HG02885 (cell line): ENCODE data around the gene BAHCC1.

Source experiments
- ATAC-seq: cut with Tn5 transposase; IDR thresholded peaks from one replicate; pipeline ENCODE4 v1.9.1; 2021; ENCODE audit warnings: mild to moderate bottlenecking; ENCODE audit not compliant: unreplicated experiment, poor library complexity

BAHCC1 gene

DNA sequence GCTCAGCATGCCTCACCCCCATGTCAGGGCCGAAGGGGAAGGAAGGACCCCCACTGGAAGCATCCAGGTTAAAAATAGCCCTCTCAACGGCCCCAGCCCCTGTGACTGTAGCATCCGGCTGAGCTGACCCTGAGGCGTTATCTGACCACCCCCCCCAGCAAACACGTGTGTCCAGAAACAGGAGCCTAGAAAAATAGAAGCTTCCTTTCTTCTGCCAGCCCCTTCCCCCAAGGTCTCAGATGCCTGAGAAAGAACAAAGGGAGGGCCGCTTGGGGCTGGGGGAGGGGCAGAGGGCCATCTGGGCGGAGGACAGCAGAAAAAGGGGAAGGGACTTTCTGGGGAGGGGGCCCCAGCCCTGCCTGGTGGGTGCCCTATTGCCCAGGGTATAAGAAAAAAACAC lies 61.5 kb downstream of the BAHCC1 start:
- ATAC-seq = no peak

DNA sequence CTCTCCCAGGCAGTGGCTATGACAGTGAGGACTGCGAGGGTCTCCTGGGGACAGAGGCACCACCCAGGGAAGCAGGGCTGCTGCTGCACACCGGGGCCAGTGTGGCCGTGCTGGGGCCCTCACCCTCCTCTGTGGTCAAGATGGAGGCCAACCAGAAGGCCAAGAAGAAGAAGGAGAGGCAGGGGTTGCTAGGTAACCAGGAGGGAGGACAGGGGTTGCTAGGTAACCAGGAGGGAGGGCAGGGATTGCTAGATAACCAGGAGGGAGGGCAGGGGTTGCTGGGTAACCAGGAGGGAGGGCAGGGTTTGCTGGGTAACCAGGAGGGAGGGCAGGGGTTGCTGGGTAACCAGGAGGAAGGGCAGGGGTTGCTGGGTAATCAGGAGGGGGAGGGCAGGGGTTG lies 62.1 kb downstream of the BAHCC1 start:
- ATAC-seq = no peak

DNA sequence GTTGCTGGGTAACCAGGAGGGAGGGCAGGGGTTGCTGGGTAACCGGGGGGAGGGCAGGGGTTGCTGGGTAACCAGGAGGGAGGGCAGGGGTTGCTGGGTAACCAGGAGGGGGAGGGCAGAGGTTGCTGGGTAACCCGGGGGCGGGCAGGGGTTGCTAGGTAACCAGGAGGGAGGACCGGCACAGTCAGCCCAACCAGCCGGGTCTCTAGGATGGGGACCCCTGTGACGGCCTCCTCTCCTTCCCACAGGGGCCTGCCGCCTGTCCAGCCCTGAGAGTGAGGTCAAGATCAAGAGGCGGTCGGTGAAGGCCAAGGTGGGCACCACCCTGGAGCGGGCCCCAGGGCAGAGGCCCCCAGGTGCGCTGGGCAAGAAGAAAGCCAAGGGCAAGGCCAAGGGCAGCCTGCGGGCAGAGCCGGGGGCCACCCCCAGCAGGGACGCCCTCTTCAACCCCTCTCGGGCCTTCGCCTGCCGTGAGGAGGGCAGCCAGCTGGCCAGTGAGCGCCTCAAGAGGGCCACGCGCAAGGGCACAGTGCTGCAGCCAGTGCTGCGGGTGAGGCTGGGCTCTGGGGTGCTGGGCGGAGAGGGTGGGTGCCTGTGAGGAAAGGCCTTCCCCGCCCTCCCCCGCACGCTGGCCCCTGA lies 62.8 kb downstream of the BAHCC1 start:
- ATAC-seq = no peak

DNA sequence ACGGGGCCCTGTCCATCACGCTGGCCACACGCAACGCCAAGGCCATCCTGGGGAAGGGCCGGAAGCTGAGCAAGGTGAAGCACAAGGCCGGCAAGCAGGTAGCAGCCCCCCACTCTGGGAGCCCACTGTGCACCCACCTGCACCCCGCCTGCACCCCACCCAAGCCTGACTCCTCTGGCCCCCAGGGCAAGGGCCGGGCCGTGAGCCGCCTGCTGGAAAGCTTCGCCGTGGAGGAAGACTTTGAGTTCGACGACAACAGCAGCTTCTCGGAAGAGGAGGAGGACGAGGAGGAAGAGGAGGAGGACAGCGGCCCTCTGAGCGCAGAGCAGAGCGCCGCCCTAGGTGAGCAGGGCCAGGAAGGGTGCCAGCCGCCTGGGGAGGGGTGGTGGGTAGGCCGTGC lies 63.4 kb downstream of the BAHCC1 start:
- ATAC-seq = no peak

DNA sequence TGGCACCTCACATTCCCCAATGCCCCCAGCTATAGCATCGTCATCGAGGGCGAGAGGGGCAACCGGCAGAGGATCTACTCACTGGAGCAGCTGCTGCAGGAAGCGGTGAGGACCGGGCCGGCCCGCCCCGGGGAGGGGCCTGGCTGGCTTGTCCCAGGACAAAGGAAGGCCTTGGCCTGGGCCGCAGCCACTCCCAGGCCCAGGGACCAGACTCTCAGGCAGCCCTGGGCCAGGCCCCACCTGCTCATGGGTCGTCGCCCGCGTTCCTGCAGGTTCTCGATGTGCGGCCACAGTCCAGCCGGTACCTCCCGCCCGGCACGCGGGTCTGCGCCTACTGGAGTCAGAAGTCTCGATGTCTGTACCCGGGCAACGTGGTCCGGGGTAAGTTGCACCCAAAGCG lies 64.0 kb downstream of the BAHCC1 start:
- no peak for ATAC-seq

DNA sequence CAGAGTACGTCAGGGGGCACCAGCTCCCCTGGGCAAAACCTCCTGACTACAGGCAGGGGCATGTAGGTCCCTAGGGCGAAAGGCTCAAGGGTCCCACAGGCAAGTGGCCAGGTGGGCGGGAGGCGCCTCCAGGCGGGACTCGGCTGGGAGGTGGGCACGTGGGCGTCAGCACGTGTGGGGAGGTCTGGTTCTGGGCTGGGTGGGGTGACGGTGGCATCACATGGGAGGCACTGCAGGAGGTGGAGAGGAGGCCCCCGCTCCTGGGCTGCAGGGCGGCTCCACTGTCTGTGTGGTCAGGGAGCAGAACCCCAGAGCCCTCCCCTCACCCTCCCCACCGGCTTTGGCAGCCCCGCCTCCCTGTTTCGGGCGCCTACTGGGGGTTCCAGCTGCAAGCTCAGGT lies 64.6 kb downstream of the BAHCC1 start:
- no peak for ATAC-seq

DNA sequence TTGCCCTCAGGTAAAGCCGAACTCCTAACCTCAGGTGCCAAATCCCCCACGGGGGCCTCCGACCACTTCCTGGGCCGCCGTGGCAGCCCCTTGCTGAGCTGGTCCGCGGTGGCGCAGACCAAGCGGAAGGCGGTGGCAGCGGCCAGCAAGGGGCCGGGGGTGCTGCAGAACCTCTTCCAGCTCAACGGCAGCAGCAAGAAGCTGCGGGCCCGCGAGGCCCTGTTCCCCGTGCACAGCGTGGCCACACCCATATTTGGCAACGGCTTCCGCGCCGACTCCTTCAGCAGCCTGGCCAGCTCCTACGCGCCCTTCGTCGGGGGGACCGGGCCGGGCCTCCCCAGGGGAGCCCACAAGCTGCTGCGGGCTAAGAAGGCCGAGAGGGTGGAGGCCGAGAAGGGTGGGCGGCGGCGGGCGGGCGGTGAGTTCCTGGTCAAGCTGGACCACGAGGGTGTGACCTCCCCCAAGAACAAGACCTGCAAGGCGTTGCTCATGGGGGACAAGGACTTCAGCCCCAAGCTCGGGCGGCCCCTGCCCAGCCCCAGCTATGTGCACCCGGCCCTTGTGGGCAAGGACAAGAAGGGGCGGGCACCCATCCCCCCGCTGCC lies 65.7 kb downstream of the BAHCC1 start:
- ATAC-seq = no peak

DNA sequence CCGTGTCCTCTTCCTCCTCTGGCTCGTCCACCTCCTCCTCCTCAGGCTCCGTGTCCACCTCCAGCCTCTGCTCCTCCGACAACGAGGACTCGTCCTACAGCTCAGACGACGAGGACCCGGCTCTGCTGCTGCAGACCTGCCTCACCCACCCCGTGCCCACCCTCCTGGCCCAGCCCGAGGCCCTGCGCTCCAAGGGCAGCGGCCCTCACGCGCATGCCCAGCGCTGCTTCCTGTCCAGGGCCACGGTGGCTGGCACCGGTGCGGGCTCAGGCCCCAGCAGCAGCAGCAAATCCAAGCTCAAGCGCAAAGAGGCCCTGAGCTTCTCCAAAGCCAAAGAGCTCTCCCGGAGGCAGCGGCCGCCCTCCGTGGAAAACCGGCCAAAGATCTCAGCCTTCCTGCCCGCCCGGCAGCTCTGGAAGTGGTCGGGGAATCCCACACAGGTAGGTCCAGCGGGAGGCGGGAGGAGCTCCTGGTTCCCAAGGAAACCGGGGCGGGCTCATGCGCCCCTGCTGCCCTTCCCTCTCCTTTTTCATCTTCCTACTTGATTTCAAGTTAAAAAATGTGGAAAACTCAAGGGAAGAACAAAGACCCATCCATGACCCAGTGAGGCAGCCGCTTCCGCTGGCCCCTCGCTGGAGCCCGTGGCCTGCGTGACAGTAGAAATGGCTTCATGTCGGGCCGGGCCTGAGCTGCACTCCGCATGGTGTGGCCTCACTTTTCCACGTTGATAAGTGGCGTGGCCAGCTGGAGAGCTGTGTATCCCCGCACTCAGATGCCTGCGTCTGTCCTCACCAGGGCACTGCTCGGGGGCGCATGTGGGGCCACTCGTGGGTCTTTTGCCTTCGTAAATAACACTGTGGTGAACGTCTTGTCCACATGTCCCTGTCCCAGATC lies 66.6 kb downstream of the BAHCC1 start:
- no peak for ATAC-seq

DNA sequence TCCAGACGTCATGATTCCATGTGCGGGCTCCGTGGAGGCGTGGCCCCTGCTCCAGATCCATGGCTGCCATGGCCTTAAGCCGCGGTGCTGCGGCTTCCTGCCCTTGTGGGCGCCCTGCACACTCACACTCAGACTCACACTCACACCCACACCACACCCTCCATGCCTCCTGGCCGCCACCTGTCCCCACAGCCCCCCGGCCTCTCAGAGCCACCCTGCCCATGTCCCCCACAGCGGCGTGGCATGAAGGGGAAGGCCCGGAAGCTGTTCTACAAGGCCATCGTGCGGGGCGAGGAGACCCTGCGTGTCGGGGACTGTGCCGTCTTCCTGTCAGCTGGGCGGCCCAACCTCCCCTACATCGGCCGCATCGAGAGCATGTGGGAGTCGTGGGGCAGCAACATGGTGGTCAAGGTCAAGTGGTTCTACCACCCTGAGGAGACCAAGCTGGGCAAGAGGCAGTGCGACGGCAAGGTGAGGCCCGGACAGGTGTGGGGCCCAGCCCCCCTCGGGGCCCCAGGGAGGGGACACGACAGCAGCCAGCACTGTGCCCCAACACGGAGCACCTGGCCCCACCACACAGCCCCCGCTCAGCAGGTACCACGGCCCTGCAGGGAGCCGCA lies 67.4 kb downstream of the BAHCC1 start:
- no peak for ATAC-seq

DNA sequence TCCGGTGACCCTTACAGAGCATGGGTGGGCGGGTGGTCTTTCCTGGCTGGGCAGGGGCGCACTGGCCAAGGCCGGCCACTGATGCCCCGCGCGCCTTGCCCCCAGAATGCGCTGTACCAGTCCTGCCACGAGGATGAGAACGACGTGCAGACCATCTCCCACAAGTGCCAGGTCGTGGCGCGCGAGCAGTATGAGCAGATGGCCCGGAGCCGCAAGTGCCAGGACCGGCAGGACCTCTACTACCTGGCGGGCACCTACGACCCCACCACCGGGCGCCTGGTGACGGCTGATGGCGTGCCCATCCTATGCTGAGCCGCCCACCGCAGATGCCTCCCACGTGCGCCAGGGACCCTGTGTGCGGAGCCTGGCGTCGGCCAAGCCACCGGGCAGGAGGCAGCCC lies 68.2 kb downstream of the BAHCC1 start:
- ATAC-seq = no peak

DNA sequence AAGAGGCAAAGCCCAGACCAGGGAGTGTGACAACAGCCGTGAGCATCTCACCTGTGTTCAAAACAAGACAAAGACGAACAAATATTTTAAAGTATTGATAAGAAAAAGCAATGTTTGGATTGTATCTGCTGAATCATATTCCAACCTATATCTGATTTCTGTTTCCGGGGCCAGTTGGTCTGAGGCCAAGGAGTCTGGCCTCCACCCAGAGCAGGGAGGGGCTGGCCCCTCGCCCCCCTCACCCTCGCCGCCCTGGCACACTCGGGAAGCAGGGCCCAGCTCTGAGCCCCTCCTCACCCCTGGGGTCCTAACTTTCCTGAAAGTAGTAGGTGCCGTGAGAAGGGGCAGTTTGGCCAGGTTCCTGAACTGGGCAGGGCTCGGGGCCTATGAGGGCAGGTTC lies 69.3 kb downstream of the BAHCC1 start:
- ATAC-seq = no peak

DNA sequence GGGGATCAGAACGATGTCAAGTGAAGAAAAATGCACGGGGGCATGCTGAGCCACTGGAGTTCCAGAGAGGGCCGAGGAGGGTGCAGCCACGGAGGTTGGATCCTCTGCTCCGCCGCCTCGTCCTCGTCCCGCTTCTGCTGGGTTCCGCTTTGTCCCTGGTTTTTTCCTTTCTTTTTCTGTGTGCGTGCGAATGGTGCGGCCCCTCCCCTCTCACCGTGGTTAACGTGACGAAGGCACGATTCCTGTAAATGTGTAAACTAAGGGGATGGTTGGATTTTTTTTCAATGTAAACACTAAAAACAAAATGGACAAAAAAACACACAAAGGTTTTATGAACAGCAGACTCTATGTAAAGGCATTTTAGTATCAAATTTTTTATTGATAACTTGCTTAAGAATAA lies 70.7 kb downstream of the BAHCC1 start:
- no peak for ATAC-seq

DNA sequence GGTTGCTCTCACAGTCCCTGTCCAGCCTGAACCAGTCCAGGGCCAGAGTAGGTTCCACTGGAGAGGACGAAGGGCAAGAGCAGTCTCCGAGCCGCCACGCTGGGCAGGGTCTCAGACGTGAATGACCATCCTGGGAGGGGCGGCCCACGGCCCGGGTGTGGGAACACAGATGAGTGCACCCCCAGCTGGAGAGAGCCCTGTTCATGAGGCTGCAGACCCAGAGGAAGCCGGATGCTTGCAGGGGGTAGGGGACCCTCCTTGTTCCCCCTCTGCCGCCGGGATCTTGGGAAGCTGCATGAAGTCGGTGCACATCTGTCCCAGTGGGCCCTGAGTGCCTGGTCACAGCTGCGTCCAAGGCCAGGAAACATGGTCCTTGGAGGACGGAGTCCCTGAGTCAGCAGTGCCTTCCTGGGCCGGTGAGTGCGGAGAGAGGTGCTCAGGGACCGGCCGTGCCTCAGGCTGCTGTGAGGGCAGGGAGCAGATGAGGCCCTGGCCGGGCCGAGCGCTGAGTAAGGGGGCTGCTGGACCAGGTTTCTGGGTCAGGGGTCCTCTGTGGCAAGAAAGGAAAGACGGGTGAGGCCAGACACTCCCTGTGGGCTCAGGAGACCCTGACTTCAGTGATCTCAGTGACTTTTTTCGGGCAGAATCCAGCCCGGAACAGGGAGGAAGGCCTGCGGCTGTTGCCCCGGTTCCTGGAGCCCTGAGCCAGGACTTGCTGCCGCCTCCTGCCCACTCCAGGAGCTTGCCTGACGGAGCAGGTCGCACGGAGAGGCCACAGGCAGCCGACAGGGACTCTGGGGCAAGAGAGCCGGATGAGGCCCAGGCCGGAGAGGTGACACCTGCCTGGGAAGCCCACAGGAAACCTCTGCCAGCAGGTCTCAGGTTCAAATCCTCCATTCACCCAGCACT lies 71.6 kb downstream of the BAHCC1 start:
- ATAC-seq = no peak

DNA sequence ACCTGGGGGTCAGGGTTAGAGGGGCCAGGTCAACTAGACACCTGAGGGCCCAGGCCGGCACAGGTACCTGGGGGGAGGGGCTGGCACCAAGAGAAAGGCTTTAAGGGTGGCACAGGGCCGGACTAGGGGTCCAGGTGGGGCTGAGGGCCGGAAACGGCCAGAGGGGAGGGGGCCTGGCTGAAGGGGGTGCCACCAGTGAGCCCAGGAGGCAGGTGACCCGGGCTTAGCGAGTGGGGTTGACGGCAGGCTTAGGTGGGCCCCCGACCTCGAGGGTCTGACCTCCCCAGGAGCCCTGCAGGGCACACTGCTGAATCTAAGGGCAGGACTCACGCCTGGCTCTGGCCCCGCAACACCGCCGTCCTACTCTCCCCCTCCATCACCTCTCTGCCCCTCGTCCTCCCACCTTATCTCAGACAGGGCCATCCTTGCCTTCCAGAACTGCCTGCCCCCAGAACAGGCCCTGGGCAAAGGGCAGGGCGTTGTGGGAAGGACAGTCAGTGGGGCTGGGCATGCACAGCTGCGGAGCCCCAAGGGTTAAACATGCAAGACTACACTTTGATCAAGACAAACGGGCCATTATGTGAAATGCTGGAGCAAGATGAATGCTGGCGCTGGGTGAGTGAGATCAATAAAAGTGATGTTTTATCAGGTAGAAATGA lies 73.0 kb downstream of the BAHCC1 start:
- no peak for ATAC-seq

DNA sequence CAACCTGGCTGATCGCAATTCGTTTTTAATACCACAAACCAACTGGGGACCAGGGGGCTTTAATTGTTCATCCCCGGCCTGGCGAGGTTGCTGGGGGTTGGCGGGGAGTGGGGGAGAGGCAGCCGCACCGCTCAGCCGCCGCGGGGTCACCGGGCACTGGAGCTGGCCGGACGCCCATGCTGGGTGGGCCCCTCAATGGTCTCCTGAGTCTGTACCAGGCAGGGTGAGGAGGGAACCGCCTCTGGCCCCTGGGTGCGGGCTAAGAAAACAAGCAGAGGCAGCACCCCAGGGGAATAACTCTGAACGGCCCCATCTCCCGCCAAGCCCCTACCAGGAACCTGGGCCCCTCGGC lies 73.5 kb downstream of the BAHCC1 start:
- no peak for ATAC-seq

DNA sequence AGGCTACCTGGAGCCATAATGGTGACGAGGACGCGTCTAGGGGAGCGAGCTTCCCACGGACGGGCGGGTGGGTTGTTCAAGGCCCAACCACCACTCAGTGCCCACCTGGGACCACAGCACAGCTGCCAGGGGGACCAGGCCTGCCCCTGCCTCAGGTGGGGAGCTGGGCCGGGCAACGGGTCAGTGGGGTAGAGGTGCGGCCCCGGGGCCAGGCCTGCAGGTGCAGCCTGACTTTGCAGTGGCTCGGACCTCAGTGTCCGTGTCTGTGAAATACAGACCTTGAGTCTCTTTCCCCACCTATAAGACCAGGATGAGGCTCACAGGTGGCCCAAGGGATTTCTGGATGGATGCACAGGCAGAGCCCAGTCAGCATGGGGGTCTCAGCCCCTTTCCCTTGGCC lies 74.0 kb downstream of the BAHCC1 start:
- no peak for ATAC-seq

DNA sequence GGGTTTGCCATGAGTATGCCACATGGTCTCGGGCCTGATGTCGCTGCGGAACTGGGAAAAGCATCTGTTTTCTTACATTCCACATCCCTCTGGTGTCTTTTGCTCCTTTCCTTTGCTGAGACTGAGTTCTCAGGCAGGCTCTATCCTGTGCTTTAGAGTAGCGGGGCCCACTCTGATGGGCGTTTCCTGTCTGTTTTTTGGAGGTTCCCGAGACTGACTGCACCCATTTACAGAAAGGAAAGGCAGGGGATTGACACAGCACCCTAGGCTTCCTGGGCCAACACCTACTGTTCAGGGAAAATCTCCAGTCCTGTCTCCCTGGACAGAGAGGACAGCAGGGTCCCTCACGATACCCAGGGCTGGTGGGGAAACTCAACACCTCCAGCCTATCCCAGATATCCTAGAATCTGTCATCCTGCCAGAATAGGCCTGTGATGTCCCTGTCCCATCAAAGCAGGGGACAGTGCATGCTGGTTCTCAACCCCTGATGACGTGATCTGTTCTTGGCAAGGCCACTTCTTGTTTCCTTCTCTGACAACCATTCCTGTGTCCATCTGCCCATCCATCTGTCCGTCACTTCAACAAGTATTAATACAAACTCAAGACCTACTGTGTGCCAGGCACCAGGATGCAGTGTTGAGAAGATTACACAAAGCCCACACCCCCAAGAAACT lies 75.2 kb downstream of the BAHCC1 start:
- ATAC-seq = no peak

DNA sequence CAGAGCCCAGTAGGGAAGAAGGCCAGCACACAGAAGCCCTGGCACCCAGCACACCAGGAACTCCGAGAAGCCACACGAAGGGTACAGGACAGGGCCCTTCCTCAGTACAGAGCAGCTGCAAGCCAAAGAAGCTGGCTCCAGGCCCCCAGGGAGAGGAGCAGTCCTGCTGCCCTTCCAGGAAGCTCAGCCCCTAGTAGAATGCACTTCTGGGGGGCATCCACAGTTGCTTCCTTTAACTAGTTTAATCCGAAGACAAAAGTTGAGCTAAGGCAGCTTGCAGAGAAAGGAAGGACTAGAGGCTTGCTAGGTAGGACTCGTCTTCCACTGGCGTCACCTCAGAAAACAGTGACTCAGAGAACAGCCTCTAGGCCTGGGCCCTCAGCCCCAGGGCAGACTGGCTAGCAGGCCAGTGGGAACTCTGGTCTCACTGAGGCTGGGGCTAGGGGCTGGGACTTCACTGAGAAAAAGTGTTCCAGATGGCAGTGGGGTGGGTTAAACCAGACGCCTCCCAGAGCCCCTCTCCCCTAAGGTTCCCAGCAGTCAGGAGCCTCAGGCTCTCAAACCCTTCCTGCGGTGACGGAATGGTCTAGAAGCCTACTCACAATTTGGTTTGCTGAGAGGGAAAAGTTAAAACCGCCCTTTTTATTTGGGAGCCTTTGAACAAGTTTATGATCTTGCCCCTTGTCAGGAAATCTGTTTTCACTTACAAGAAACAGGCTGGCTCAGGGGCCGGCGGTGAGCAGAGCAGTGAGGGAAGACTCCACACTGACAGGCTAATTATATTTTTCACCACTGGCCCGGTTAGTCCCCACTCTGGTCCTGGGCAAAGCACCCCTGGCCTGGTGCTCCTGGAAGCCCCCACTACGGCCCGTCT lies 75.9 kb downstream of the BAHCC1 start:
- ATAC-seq = no peak
